NOMO-1 (cell line): ENCODE data around the gene OTX2.

Experiments used
- DNase-seq, 2 experiments: peaks; one replicate each; lab custom pipeline; 2025; ENCODE audit not compliant: unreplicated experiment in 2 of 2; lab: John Stamatoyannopoulos, UW

The OTX2 gene

DNA sequence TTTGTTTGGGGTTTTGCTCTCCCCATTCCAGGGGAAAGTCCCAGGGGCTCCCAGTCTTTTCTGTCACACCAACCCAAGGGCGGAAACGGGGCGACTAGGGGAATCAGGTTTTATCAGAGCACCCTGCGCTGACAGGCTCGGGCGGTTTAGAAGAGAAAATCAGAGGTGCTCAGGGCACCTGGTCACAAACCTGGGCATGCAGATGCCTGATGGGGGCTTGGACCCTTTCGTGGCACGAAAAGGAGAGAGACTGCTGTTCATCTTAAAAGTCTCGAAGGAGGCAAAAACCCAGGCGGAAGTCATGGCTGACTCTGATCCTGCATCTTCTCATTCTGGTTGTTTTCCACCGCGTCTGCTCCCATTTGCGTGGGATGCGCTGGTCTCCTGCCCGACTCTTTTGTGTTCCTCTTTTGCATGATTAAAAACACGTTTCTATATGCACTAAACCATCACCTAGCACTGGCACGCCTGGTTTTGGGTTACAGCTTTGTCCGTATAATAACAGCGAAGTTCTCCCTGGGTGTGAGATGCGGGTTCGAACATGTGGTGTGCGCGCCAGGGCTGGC, 13.2 kb downstream of the OTX2 start:
- no peak for DNase-seq

- DNase-seq, result no peak
Observed at GRCh38 chr14:56796259-56796658, 14.0 kb downstream of the OTX2 start.

DNA sequence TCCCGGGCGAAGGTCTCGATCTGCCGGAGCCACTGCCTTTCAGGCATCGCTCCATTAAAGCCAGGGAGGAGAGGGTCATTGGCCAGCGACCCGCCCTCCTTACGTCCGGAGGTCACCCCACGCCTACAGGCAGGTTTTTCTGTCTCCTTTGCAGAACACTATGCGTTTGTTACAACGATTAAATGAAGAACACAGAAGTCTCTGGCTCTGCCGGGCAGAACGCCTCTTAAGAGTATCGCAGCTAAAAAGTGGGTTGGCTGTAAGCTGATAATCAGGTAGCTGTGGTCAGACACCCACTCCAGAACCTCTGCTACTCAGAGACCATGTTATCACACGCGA, 15.0 kb downstream of the OTX2 start:
- no peak for DNase-seq

- DNase-seq, result no peak
Observed at GRCh38 chr14:56794557-56795283, 15.6 kb downstream of the OTX2 start.

GRCh38 chr14:56794088-56794556, 16.2 kb downstream of the OTX2 start:
- no peak for DNase-seq

- DNase-seq, result no peak
Observed at GRCh38 chr14:56789955-56790354, 20.3 kb downstream of the OTX2 start.

- DNase-seq, result no peak
Observed at GRCh38 chr14:56787530-56787929, 22.7 kb downstream of the OTX2 start.

GRCh38 chr14:56782711-56783110, 27.6 kb downstream of the OTX2 start:
- DNase-seq, result no peak

DNA sequence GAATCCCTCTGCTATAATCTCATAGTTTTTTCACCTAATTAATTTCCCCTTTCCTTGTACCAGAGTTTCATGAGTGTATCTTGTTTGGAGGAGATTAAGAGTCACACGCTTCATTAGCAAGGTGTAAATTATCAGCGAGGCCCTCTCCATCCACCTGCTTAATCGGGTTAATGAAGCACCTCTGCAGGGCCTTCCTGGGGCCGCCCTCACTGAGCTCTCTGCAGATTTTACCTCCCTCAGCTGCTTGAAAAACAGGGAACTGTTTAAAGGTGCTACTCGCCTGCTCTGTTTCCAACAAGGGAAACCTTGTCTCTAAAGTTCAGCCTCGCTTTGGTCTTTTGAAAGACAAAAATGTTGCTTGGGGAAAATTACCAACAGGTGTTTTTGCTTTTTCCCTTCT, 35.8 kb downstream of the OTX2 start:
- DNase-seq, result no peak

DNA sequence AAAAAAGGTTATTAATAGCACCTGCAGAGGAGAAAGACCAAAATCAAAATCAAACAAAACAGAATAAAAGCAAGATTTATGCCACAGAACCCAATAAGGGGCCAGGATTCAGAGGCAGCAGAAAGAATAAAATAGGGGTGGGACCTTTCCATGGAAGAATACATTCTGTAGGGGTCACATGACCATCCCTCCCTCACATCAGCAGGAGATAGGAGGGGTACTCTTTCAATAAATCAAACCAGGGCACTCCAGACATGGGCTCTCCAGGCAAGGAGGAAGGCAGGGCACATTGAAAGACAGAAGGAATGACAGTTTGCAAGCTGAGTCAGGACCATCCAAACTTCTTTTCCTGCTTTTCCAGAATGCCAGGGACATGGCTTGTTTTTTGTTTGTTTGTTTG, 39.8 kb downstream of the OTX2 start:
- no peak for DNase-seq

DNA sequence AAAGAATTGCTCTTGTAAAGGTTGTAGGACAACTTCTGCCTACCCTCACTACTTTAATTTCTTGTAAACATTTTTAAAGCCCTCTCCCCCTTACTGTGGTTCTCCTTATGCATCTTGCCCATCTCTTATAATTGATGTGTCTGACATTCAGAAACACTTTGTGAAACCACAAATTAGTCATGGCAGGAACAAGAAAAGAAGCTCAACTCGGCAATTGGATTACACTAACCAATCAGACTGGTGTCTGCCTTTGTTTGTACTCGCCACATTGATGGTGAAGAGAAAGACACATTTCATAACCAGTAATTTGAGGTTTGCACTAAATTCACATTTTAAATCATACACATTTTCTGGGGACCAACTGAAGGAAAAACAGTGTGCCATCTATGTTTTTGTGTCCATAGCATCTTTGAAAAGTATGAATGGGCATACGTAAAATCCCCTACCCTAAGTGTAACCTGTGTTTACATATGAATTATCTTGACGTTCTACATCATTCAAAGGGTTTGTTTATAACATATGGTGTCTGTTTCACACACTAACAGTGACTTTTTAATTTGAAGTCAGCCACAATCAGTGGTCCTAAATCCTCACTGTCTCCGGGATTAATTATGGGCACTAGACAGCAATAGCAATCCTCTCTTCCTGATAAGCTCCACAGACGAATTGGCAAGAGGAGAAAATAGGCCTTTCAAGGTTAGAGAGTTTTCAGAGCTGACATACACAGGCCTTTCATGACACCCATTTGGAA, 49.9 kb downstream of the OTX2 start:
- peak in 1 of 2 experiments; percentile 44 for DNase-seq

DNA sequence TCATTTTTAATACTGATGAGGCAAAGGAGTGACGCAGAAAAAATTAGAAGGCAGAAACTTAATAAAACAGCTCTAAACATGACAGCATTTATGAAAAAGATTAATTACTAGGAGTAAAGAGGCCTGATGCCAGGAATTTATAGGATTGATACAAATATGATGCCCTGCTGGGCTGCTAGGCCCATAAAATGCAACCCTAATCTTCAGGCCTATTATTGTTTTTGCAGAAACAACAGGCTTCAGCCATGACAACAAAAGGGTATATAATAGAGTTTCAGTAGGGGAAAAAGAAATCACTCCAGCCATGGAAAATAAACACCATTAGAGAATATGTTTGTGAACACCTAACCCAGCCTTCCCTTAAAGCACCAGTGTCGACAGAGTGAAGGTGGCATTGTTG, 50.6 kb downstream of the OTX2 start:
- DNase-seq, result no peak

- DNase-seq, result no peak
Observed at GRCh38 chr14:56759094-56759493, 51.2 kb downstream of the OTX2 start.

DNA sequence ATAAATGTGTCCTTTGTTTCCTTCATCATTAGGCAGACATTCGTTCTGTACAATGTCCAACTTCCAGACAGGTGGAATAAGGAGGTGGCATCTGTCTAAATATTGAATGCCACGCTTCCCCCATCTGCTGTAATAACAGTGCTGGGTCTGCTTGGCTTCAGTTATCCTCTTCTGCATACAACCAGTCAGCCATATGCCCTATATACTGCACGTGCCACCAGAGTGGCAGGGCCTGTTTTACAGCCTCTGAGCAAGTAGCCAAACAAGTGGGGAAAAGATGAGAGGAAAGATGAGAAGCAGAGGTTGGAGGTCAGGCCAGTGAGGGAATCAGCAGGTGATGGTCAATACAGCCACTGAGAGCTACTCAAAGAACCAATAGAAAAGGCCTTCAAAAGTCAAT, 55.4 kb downstream of the OTX2 start:
- no peak for DNase-seq

DNA sequence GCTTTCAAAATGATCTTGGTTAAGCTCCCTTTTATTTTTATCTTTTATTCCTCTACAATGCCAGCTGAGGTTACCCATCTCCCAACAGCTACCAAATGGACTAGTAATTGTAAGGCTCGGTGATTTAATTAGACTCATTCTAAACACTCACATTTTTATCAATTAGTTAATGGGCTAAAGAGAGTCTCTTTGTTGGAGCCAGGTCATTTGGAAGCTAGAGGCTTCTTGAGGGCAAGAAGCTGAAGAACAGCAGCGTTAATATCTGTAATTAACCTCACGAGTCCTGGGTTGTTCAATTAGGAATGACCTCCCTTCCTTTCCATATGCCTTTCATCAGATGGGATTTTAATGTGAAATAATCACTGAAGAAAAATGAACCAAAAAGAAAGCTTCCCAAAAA, 56.9 kb downstream of the OTX2 start:
- no peak for DNase-seq

DNA sequence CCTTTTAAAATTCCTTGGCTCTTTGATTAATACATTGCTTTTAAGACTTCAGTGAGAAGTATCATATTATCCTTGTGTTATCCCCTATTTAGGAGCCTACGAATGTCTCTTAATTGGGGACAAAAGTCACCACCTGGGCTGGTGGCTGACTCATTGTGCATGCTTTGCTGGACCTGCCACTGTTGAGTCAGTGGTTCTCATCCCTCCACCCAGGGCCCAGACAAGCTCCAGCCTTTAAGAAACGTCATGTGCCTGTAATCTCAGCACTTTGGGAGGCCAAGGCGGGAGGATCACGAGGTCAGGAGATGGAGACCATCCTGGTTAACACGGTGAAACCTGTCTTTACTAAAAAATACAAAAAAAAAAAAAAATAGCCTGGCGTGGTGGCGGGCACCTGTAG, 57.9 kb downstream of the OTX2 start:
- DNase-seq, result no peak

DNA sequence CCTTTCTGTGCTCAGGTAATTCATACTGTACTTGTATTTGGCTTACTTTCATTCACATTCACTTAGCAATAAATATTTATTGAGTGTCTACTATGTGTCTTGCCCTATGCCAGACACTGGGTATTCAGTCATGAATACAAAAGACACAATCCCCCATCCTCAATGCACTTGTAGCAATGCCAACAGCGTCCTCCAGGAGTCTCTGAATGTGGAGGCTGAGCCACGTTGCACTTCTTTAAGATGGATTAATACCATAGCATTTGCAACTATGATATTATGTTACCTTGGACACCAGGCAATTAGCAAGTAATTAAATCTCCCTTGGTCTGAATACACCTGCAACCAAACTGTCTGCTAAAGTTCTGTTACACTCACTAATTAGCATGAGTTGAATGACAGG, 58.8 kb downstream of the OTX2 start:
- DNase-seq, result no peak
